CD4-positive, alpha-beta T cell treated with Interferon alpha-2 for 1 hour (primary cell): ENCODE measurements around the gene SH3TC2.

Source experiments
- DNase-seq, 2 donors: peaks; one replicate each; pipeline ENCODE4 v3.0.0-alpha.2; 2020 to 2022

The SH3TC2 gene

GRCh38 chr5:149056616-149057165 lies 6.2 kb downstream of the SH3TC2 start:
- DNase-seq = no peak

GRCh38 chr5:149054416-149054815 lies 8.4 kb downstream of the SH3TC2 start:
- no peak for DNase-seq

- no peak for DNase-seq
Observed at GRCh38 chr5:149053072-149053695, 9.7 kb downstream of the SH3TC2 start.

GRCh38 chr5:149049371-149049781 lies 13.5 kb downstream of the SH3TC2 start:
- no peak for DNase-seq

GRCh38 chr5:149048811-149049210 lies 14.1 kb downstream of the SH3TC2 start:
- DNase-seq = no peak

GRCh38 chr5:149047462-149047861 lies 15.4 kb downstream of the SH3TC2 start:
- DNase-seq = no peak

GRCh38 chr5:149046196-149046829 lies 16.5 kb downstream of the SH3TC2 start:
- DNase-seq = no peak

GRCh38 chr5:149045089-149045460 lies 17.8 kb downstream of the SH3TC2 start:
- DNase-seq = no peak

GRCh38 chr5:149044453-149045088 lies 18.3 kb downstream of the SH3TC2 start:
- no peak for DNase-seq

- DNase-seq = no peak
Observed at GRCh38 chr5:149043641-149044040, 19.2 kb downstream of the SH3TC2 start.

GRCh38 chr5:149042865-149043264 lies 20.0 kb downstream of the SH3TC2 start:
- DNase-seq = no peak

GRCh38 chr5:149041242-149041641 lies 21.6 kb downstream of the SH3TC2 start:
- no peak for DNase-seq

GRCh38 chr5:149040421-149040820 lies 22.4 kb downstream of the SH3TC2 start:
- no peak for DNase-seq

GRCh38 chr5:149039506-149039905 lies 23.4 kb downstream of the SH3TC2 start:
- DNase-seq = no peak

- DNase-seq = no peak
Observed at GRCh38 chr5:149038336-149039080, 24.4 kb downstream of the SH3TC2 start.

GRCh38 chr5:149037817-149038216 lies 25.0 kb downstream of the SH3TC2 start:
- DNase-seq = no peak

- DNase-seq = no peak
Observed at GRCh38 chr5:149036970-149037369, 25.9 kb downstream of the SH3TC2 start.

GRCh38 chr5:149036168-149036567 lies 26.7 kb downstream of the SH3TC2 start:
- DNase-seq = no peak

GRCh38 chr5:149035372-149035790 lies 27.5 kb downstream of the SH3TC2 start:
- DNase-seq = peak; percentile 67 to 72

- no peak for DNase-seq
Observed at GRCh38 chr5:149030838-149031397, 31.9 kb downstream of the SH3TC2 start.

GRCh38 chr5:149030392-149030791 lies 32.5 kb downstream of the SH3TC2 start:
- DNase-seq = no peak

- no peak for DNase-seq
Observed at GRCh38 chr5:149028984-149029383, 33.9 kb downstream of the SH3TC2 start.

- no peak for DNase-seq
Observed at GRCh38 chr5:149028161-149028560, 34.7 kb downstream of the SH3TC2 start.
